ENCODE results near the gene C9orf50. TPM values are rescaled to one million over a fixed set of nuclear protein-coding genes. Genes with fewer than 3 reads are reported as not detected.

The C9orf50 gene
- total RNA-seq, 2 donors from 2014 or later, result not detected

GRCh38 chr9:129646654-129647053 lies 25.8 kb upstream of the C9orf50 start:
- H3K4me1 ChIP-seq, result peaks cover 0 to 7% of the 10 kb centered on the region in 2 donors
- no peak overlapping the region for H3K4me3 ChIP-seq
- no peaks in the 10 kb centered on the region for H3K9me3 ChIP-seq
- no peaks in the 10 kb centered on the region for H3K36me3 ChIP-seq
- TF ChIP-seq CTCF (IDR thresholded peaks at IDR 0.05), result no peak
- no peak for DNase-seq (ENCODE audit: low spot score)
- no peak overlapping the region for H3K27ac ChIP-seq
- no peaks in the 10 kb centered on the region for H3K27me3 ChIP-seq

GRCh38 chr9:129646252-129646651 lies 25.4 kb upstream of the C9orf50 start:
- no peak for TF ChIP-seq CTCF (IDR thresholded peaks at IDR 0.05)
- no peaks in the 10 kb centered on the region for H3K27me3 ChIP-seq
- no peak overlapping the region for H3K4me3 ChIP-seq
- H3K9me3 ChIP-seq, result no peaks in the 10 kb centered on the region
- DNase-seq (ENCODE audit: low spot score), result no peak
- no peak overlapping the region for H3K27ac ChIP-seq
- no peaks in the 10 kb centered on the region for H3K36me3 ChIP-seq
- H3K4me1 ChIP-seq, result peaks cover 0 to 11% of the 10 kb centered on the region in 2 donors

GRCh38 chr9:129644902-129645301 lies 24.0 kb upstream of the C9orf50 start:
- Histone ChIP-seq H3K36me3 (no peaks in the 10 kb centered on the region), H3K9me3 (no peaks in the 10 kb centered on the region), H3K27ac (no peak overlapping the region), H3K4me1 (peaks cover 0 to 24% of the 10 kb centered on the region in 2 donors), H3K4me3 (no peak overlapping the region), H3K27me3 (no peaks in the 10 kb centered on the region)
- TF ChIP-seq CTCF (IDR thresholded peaks at IDR 0.05), result no peak
- DNase-seq (ENCODE audit: low spot score), result no peak

- H3K9me3 ChIP-seq, result no peaks in the 10 kb centered on the region
- peaks cover 0 to 29% of the 10 kb centered on the region in 2 donors for H3K4me1 ChIP-seq
- no peak overlapping the region for H3K4me3 ChIP-seq
- H3K27me3 ChIP-seq, result no peaks in the 10 kb centered on the region
- no peak for TF ChIP-seq CTCF (IDR thresholded peaks at IDR 0.05)
- H3K27ac ChIP-seq, result no peak overlapping the region
- peaks cover 4% of the 10 kb centered on the region for H3K36me3 ChIP-seq
- DNase-seq (ENCODE audit: low spot score), result no peak
Observed at GRCh38 chr9:129644365-129644764, 23.5 kb upstream of the C9orf50 start.

- TF ChIP-seq CTCF (IDR thresholded peaks at IDR 0.05), result no peak
- H3K4me3 ChIP-seq, result no peak overlapping the region
- no peak for DNase-seq (ENCODE audit: low spot score)
- H3K27me3 ChIP-seq, result no peaks in the 10 kb centered on the region
- peaks cover 0 to 32% of the 10 kb centered on the region in 2 donors for H3K4me1 ChIP-seq
- H3K36me3 ChIP-seq, result peaks cover 10% of the 10 kb centered on the region
- no peaks in the 10 kb centered on the region for H3K9me3 ChIP-seq
- no peak overlapping the region for H3K27ac ChIP-seq
Observed at GRCh38 chr9:129643706-129644105, 22.8 kb upstream of the C9orf50 start.

All from right atrium auricular region (tissue), 2 donors.